Measurements from ENCODE around the gene IP6K2.

DNA sequence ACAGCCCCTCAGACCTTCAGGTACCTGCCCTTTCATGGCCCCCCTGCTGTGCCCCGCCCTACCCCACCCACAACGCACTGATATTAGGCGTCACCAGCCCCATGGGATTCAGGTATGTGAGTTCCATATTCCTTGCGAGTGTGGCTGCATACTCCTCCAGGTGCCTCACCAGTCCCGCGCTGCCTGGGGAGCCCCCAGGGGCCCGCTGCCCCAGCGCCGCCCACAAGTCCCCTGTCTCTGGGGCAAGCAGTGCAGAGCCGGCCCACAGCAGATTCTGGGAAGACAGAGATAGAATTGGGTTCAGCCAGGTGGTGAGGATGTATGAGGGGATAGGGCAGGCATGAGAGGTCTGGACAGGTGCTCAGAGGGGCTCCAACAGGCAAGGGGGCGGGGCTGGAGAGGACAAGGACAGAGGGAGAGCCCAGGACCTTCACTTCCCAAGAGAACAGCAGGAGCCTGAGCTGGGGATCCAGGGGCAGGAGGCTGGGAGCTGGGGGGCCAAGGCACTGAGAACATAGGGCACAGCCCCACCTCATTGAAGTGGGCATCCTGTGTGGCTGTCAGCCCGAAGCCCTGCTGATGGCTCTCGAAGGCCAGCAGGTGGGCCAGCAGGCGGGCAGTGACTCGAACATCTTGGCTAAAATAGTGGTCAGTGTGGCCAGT is 68.7 kb downstream of the IP6K2 start:
- TF ChIP-seq, protein P1, sequence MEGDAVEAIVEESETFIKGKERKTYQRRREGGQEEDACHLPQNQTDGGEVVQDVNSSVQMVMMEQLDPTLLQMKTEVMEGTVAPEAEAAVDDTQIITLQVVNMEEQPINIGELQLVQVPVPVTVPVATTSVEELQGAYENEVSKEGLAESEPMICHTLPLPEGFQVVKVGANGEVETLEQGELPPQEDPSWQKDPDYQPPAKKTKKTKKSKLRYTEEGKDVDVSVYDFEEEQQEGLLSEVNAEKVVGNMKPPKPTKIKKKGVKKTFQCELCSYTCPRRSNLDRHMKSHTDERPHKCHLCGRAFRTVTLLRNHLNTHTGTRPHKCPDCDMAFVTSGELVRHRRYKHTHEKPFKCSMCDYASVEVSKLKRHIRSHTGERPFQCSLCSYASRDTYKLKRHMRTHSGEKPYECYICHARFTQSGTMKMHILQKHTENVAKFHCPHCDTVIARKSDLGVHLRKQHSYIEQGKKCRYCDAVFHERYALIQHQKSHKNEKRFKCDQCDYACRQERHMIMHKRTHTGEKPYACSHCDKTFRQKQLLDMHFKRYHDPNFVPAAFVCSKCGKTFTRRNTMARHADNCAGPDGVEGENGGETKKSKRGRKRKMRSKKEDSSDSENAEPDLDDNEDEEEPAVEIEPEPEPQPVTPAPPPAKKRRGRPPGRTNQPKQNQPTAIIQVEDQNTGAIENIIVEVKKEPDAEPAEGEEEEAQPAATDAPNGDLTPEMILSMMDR (IDR thresholded peaks at IDR 0.05) = no peak
- no peak for TF ChIP-seq POLR2A (IDR thresholded peaks at IDR 0.05)
